ENCODE measurements around the gene COL21A1.

- no peak for TF ChIP-seq POLR2A (IDR thresholded peaks at IDR 0.05; ENCODE audit: low read length)
- no peak for TF ChIP-seq GATA1 (IDR thresholded peaks at IDR 0.05; ENCODE audit: low read depth, low read length)
Observed at GRCh38 chr6:56220078-56220477, 27.3 kb downstream of the COL21A1 start.
